ENCODE measurements around the gene TRIM2.

DNA sequence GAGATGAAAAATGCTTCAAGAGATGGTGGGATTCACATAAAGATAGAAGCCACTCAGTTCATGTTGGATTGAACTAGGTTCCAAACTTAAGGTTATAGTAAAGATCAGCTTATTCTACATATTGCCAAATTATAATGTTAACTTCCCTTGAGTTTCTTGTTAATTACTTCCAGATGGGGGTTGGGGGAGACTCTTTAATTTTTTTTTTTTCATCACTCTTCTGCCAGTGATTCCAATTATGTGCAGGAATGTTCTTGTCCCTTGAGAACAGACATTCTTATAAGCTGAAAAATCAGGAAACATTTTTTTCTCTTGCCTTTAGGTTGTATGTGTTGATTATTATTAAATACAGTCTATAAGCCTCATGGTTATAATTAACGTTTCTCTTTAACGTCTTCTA lies 170.2 kb downstream of the TRIM2 start:
- TF ChIP-seq, protein P1, sequence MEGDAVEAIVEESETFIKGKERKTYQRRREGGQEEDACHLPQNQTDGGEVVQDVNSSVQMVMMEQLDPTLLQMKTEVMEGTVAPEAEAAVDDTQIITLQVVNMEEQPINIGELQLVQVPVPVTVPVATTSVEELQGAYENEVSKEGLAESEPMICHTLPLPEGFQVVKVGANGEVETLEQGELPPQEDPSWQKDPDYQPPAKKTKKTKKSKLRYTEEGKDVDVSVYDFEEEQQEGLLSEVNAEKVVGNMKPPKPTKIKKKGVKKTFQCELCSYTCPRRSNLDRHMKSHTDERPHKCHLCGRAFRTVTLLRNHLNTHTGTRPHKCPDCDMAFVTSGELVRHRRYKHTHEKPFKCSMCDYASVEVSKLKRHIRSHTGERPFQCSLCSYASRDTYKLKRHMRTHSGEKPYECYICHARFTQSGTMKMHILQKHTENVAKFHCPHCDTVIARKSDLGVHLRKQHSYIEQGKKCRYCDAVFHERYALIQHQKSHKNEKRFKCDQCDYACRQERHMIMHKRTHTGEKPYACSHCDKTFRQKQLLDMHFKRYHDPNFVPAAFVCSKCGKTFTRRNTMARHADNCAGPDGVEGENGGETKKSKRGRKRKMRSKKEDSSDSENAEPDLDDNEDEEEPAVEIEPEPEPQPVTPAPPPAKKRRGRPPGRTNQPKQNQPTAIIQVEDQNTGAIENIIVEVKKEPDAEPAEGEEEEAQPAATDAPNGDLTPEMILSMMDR (IDR thresholded peaks at IDR 0.05) = no peak
- no peak for TF ChIP-seq POLR2A (IDR thresholded peaks at IDR 0.05)

Measured in body of pancreas (tissue), 4 donors.